PC-3 (cell line): ENCODE results near the gene USP46. TPM values are rescaled to one million over a fixed set of nuclear protein-coding genes. Genes with fewer than 3 reads are reported as not detected.

Source experiments
- ATAC-seq: fragments of 200-7000 bp; cut with Tn5 transposase; 2 replicates; pipeline ENCODE4 v1.9.1; 2020; ENCODE audit warnings: mild to moderate bottlenecking, moderate library complexity
- BruUV-seq: library from RNA; stranded (reverse); fragments of 400-500 nt; replicated peaks from 2 replicates; lab custom pipeline; 2021; lab: Mats Ljungman, UMichigan
- CTCF ChIA-PET: fragments of 300-600 bp; sonication (Branson Sonifier 250); formaldehyde crosslinking; loops from one replicate; lab custom pipeline; 2022; ENCODE audit warnings: antibody characterized with exemption; lab: Charles Lee
- POLR2A ChIA-PET: fragments of 300-600 bp; sonication (Branson Sonifier 250); formaldehyde crosslinking; loops from one replicate; lab custom pipeline; 2022; ENCODE audit warnings: antibody characterized with exemption; ENCODE audit not compliant: unreplicated experiment; lab: Charles Lee
- DNase-seq: peaks from one replicate; pipeline ENCODE4 v3.0.0-alpha.2; 2015
- H2AFZ ChIP-seq: fragments of 300-600 bp; sonication (generic); 2 replicates; pipeline ENCODE4 v1.6.0; 2016; ENCODE audit warnings: antibody characterized with exemption, low read length
- H3F3A ChIP-seq: fragments of 300-600 bp; sonication (generic); one replicate; pipeline ENCODE4 v1.6.0; 2017; ENCODE audit warnings: antibody characterized with exemption, low read length, control low read depth, mild to moderate bottlenecking; ENCODE audit not compliant: unreplicated experiment
- H3K27ac ChIP-seq: fragments of 300-600 bp; sonication (generic); 2 replicates; pipeline ENCODE4 v1.5.1; 2016; ENCODE audit warnings: mild to moderate bottlenecking, low read length
- H3K27me3 ChIP-seq: fragments of 300-600 bp; sonication (generic); 2 replicates; pipeline ENCODE4 v1.6.1; 2016; ENCODE audit warnings: low read length, mixed read lengths
- H3K36me3 ChIP-seq: fragments of 300-600 bp; sonication (generic); 2 replicates; pipeline ENCODE4 v1.6.1; 2016; ENCODE audit warnings: low read depth, mixed run types, low read length, mixed read lengths
- H3K4me1 ChIP-seq: fragments of 300-600 bp; sonication (generic); 2 replicates; pipeline ENCODE4 v1.5.1; 2016; ENCODE audit warnings: low read length; ENCODE audit not compliant: insufficient read depth
- H3K4me2 ChIP-seq: fragments of 300-600 bp; sonication (generic); 2 replicates; pipeline ENCODE4 v1.6.0; 2016; ENCODE audit warnings: low read length
- H3K4me3 ChIP-seq: fragments of 300-600 bp; sonication (generic); 2 replicates; pipeline ENCODE4 v1.5.1; 2016; ENCODE audit warnings: mild to moderate bottlenecking, low read length, mixed read lengths
- H3K79me2 ChIP-seq: fragments of 300-600 bp; sonication (generic); 2 replicates; pipeline ENCODE4 v1.6.1; 2017; ENCODE audit warnings: low read length, mixed read lengths
- H3K9ac ChIP-seq: fragments of 300-600 bp; sonication (generic); 2 replicates; pipeline ENCODE4 v1.6.0; 2016; ENCODE audit warnings: mild to moderate bottlenecking, low read length
- H3K9me2 ChIP-seq: fragments of 300-600 bp; sonication (generic); replicated peaks from 2 replicates; pipeline ENCODE4 v1.6.1; 2016; ENCODE audit warnings: mixed run types, low read length, mixed read lengths
- H3K9me3 ChIP-seq: fragments of 300-600 bp; sonication (generic); 2 replicates; pipeline ENCODE4 v1.6.1; 2016; ENCODE audit warnings: low read length, mixed read lengths
- H4K20me1 ChIP-seq: fragments of 300-600 bp; sonication (generic); 2 replicates; pipeline ENCODE4 v1.6.1; 2016; ENCODE audit warnings: low read length, mixed read lengths
- EZH2 ChIP-seq: fragments of 300-600 bp; sonication (generic); IDR thresholded peaks from one replicate; pipeline ENCODE4 v1.6.1; 2017; ENCODE audit warnings: antibody characterized with exemption, mild to moderate bottlenecking, low read length; ENCODE audit not compliant: unreplicated experiment
- EZH2phosphoT487 ChIP-seq: fragments of 300-600 bp; sonication (generic); IDR thresholded peaks from 2 replicates; pipeline ENCODE4 v1.6.1; 2018; ENCODE audit warnings: mild to moderate bottlenecking, antibody characterized with exemption, low read length, borderline replicate concordance
- intact Hi-C: fragments of 100-400 bp; cut with micrococcal nuclease; formaldehyde crosslinking; loops from 2 replicates; pipeline ENCODE4 v1.9.0; 2023
- total RNA-seq: library from RNA; depleted of rRNA; stranded (reverse); fragments of >200 nt; gene quantifications from 2 replicates; pipeline ENCODE4 v1.2.3, GENCODE V29; 2014
- TF ChIP-seq, protein P1 (sequence below): fragments of 300-600 bp; sonication (generic); conservative IDR thresholded peaks from 2 replicates; pipeline ENCODE4 v1.5.1; 2017; ENCODE audit warnings: antibody characterized with exemption, low read depth, mild to moderate bottlenecking, low read length

USP46 gene
- total RNA-seq, 1 experiment from 2014 or later = 9.4 TPM

DNA sequence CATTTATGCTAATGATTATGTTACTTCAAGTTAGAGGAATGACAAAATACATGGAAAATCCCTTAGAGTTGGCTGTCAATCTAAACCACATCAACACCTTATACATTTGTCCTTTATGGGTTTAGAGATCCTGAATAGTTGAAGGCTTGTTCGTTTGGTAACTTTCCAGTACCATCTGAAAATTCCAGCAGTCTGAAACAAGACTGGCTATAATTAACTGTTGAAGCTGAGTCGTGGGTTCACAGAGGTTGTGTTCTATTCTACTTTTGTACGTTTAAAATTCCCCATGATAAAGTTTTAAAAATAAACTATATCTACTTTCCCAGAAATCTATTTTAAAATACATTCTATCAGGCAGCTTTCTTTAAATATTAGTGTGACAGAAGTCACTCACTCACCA, 73.0 kb downstream of the USP46 start:
- DNase-seq (no peak), ATAC-seq (no peak)
- Histone ChIP-seq H3K9ac (no peak overlapping the region), H3F3A (no peaks in the 10 kb centered on the region), H3K9me2 (no peaks in the 10 kb centered on the region), H3K79me2 (no peaks in the 10 kb centered on the region), H3K4me3 (no peak overlapping the region), H2AFZ (no peak overlapping the region), H3K27me3 (no peaks in the 10 kb centered on the region), H4K20me1 (no peaks in the 10 kb centered on the region), H3K9me3 (no peaks in the 10 kb centered on the region), H3K4me2 (no peak overlapping the region), H3K4me1 (no peaks in the 10 kb centered on the region), H3K27ac (no peak overlapping the region), H3K36me3 (no peaks in the 10 kb centered on the region)
- ChIA-PET CTCF (interaction anchor here (0.7 kb wide), 1 partner anchor 210 kb away, joined by 3 read pairs; no protein-coding TSS in a partner anchor), POLR2A (no interaction called here)
- TF ChIP-seq EZH2 (no peak), EZH2phosphoT487 (no peak)
- TF ChIP-seq, protein P1, sequence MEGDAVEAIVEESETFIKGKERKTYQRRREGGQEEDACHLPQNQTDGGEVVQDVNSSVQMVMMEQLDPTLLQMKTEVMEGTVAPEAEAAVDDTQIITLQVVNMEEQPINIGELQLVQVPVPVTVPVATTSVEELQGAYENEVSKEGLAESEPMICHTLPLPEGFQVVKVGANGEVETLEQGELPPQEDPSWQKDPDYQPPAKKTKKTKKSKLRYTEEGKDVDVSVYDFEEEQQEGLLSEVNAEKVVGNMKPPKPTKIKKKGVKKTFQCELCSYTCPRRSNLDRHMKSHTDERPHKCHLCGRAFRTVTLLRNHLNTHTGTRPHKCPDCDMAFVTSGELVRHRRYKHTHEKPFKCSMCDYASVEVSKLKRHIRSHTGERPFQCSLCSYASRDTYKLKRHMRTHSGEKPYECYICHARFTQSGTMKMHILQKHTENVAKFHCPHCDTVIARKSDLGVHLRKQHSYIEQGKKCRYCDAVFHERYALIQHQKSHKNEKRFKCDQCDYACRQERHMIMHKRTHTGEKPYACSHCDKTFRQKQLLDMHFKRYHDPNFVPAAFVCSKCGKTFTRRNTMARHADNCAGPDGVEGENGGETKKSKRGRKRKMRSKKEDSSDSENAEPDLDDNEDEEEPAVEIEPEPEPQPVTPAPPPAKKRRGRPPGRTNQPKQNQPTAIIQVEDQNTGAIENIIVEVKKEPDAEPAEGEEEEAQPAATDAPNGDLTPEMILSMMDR = no peak
- intact Hi-C loops = no loop called here
- BruUV-seq = no TSS peak

DNA sequence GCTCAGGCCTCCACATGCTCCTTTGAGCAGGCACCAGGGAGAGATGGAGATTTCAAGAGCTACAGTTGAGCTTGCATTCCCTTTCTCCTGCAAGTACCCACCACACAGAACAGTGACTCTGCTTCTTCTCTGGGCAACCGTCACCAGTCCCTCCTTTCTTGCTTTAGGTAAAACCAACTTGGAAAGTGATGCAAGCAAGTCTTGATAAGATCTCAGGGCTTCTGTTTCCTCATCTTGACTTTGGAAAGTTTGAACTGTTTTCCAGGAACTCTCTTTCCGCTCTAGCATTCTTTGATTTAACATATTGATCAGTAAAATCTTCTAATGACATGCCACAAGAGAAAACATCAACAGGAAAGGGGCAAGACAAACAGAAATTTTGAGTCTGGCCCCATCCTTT, 73.7 kb downstream of the USP46 start:
- intact Hi-C loops = no loop called here
- H3K4me1 ChIP-seq = no peaks in the 10 kb centered on the region
- no peak overlapping the region for H2AFZ ChIP-seq
- H3K9ac ChIP-seq = no peak overlapping the region
- H3K4me2 ChIP-seq = no peak overlapping the region
- no TSS peak for BruUV-seq
- no peaks in the 10 kb centered on the region for H4K20me1 ChIP-seq
- H3K4me3 ChIP-seq = no peak overlapping the region
- H3K79me2 ChIP-seq = no peaks in the 10 kb centered on the region
- no peaks in the 10 kb centered on the region for H3K27me3 ChIP-seq
- H3K27ac ChIP-seq = no peak overlapping the region
- no peaks in the 10 kb centered on the region for H3F3A ChIP-seq
- H3K36me3 ChIP-seq = no peaks in the 10 kb centered on the region
- ChIA-PET CTCF (no interaction called here), POLR2A (no interaction called here)
- ATAC-seq (no peak), DNase-seq (no peak)
- H3K9me2 ChIP-seq = no peaks in the 10 kb centered on the region
- no peaks in the 10 kb centered on the region for H3K9me3 ChIP-seq
- TF ChIP-seq EZH2phosphoT487 = no peak
- TF ChIP-seq, protein P1 = no peak
- TF ChIP-seq EZH2 = no peak

DNA sequence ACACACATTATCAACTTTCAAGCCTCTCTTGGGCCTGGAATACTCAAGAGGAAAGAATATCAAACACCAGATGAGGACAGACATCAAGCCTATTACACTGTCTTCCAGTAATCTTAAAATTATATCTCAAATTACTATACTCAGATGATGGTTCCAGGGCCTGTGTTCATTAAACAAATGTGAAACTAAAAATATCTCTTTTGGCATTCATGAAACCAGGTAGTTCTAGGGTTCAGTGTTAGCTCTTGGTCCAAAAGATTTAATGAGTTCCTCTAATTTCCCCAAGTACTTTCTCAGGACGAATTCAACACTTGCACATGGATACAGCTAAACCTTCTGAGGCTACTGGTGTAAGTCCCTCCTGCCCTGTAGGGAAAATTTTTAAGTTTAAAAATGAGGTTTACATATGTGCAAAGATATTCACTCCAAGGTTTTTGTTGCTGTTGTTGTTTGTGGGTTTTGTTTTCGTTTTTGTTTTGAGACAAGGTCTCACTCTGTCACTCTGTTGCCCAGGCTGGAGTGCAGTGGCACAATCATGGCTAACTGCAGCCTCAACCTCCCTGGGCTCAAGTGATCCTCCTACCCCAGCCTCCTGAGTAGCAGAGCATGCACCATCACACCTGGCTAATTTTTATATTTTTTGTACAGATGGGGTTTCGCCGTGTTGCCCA, 79.4 kb downstream of the USP46 start:
- no peaks in the 10 kb centered on the region for H3F3A ChIP-seq
- TF ChIP-seq EZH2phosphoT487 (no peak), EZH2 (no peak)
- TF ChIP-seq, protein P1 = no peak
- intact Hi-C loops = no loop called here
- no peak overlapping the region for H3K27ac ChIP-seq
- no peaks in the 10 kb centered on the region for H3K9me3 ChIP-seq
- ChIA-PET CTCF (no interaction called here), POLR2A (no interaction called here)
- H3K4me1 ChIP-seq = no peaks in the 10 kb centered on the region
- no peak for DNase-seq
- H3K9me2 ChIP-seq = no peaks in the 10 kb centered on the region
- H2AFZ ChIP-seq = no peak overlapping the region
- H3K4me3 ChIP-seq = no peak overlapping the region
- BruUV-seq = no TSS peak
- no peaks in the 10 kb centered on the region for H3K27me3 ChIP-seq
- no peak overlapping the region for H3K9ac ChIP-seq
- H4K20me1 ChIP-seq = no peaks in the 10 kb centered on the region
- ATAC-seq = no peak
- no peaks in the 10 kb centered on the region for H3K79me2 ChIP-seq
- no peak overlapping the region for H3K4me2 ChIP-seq
- H3K36me3 ChIP-seq = no peaks in the 10 kb centered on the region
